ENCODE measurements around the gene COMMD4.
A peak's percentile ranks its signal among the peaks of the same experiment; 100 is the strongest.

The COMMD4 gene

GRCh38 chr15:75327005-75327404, 8.9 kb upstream of the COMMD4 start:
- no peak overlapping the region for H3K4me2 ChIP-seq (ENCODE audit: low read depth, low read length, poor library complexity, severe bottlenecking)
- TF ChIP-seq CTCF (conservative IDR thresholded peaks at IDR 0.05; ENCODE audit: low read length) = peak; percentile 34; the same call in 1 of the 2 replicates
- TF ChIP-seq EZH2phosphoT487 (IDR thresholded peaks at IDR 0.05; ENCODE audit: borderline replicate concordance) = no peak
- no peaks in the 10 kb centered on the region for H4K20me1 ChIP-seq (ENCODE audit: insufficient read depth, low read length, poor library complexity, severe bottlenecking)
- H3F3A ChIP-seq (ENCODE audit: low read depth) = no peaks in the 10 kb centered on the region
- H3K79me2 ChIP-seq (ENCODE audit: insufficient read depth, low read length) = no peaks in the 10 kb centered on the region
- no peaks in the 10 kb centered on the region for H3K9me2 ChIP-seq (replicated peaks; ENCODE audit: low read depth, low read length)
- no peak overlapping the region for H3K9ac ChIP-seq (ENCODE audit: low read depth, low read length, poor library complexity, severe bottlenecking)
- no peak overlapping the region for H2AFZ ChIP-seq (ENCODE audit: low read length)
- H3K4me1 ChIP-seq (ENCODE audit: insufficient read depth, low read length, poor library complexity, severe bottlenecking) = no peaks in the 10 kb centered on the region
- no peaks in the 10 kb centered on the region for H3K36me3 ChIP-seq (ENCODE audit: insufficient read depth, low read length)
- no peaks in the 10 kb centered on the region for H3K27me3 ChIP-seq (ENCODE audit: insufficient read depth, low read length, poor library complexity, severe bottlenecking)
- no peaks in the 10 kb centered on the region for H3K9me3 ChIP-seq (ENCODE audit: insufficient read depth, low read depth, low read length)
- no peak overlapping the region for H3K4me3 ChIP-seq (ENCODE audit: low read length, poor library complexity, severe bottlenecking)

GRCh38 chr15:75327491-75327890, 8.4 kb upstream of the COMMD4 start:
- TF ChIP-seq EZH2phosphoT487 (IDR thresholded peaks at IDR 0.05; ENCODE audit: borderline replicate concordance) (no peak), CTCF (conservative IDR thresholded peaks at IDR 0.05; ENCODE audit: low read length) (no peak)
- no peaks in the 10 kb centered on the region for H3K9me2 ChIP-seq (replicated peaks; ENCODE audit: low read depth, low read length)
- no peak overlapping the region for H2AFZ ChIP-seq (ENCODE audit: low read length)
- H3K4me3 ChIP-seq (ENCODE audit: low read length, poor library complexity, severe bottlenecking) = no peak overlapping the region
- no peak overlapping the region for H3K4me2 ChIP-seq (ENCODE audit: low read depth, low read length, poor library complexity, severe bottlenecking)
- H3K9me3 ChIP-seq (ENCODE audit: insufficient read depth, low read depth, low read length) = no peaks in the 10 kb centered on the region
- H3K79me2 ChIP-seq (ENCODE audit: insufficient read depth, low read length) = no peaks in the 10 kb centered on the region
- H3K9ac ChIP-seq (ENCODE audit: low read depth, low read length, poor library complexity, severe bottlenecking) = no peak overlapping the region
- no peaks in the 10 kb centered on the region for H3F3A ChIP-seq (ENCODE audit: low read depth)
- H4K20me1 ChIP-seq (ENCODE audit: insufficient read depth, low read length, poor library complexity, severe bottlenecking) = no peaks in the 10 kb centered on the region
- no peaks in the 10 kb centered on the region for H3K27me3 ChIP-seq (ENCODE audit: insufficient read depth, low read length, poor library complexity, severe bottlenecking)
- no peaks in the 10 kb centered on the region for H3K4me1 ChIP-seq (ENCODE audit: insufficient read depth, low read length, poor library complexity, severe bottlenecking)
- no peaks in the 10 kb centered on the region for H3K36me3 ChIP-seq (ENCODE audit: insufficient read depth, low read length)

- Histone ChIP-seq H3K9ac (ENCODE audit: low read depth, low read length, poor library complexity, severe bottlenecking) (no peak overlapping the region), H3K4me1 (ENCODE audit: insufficient read depth, low read length, poor library complexity, severe bottlenecking) (no peaks in the 10 kb centered on the region), H3K4me2 (ENCODE audit: low read depth, low read length, poor library complexity, severe bottlenecking) (no peak overlapping the region), H4K20me1 (ENCODE audit: insufficient read depth, low read length, poor library complexity, severe bottlenecking) (no peaks in the 10 kb centered on the region), H3F3A (ENCODE audit: low read depth) (no peaks in the 10 kb centered on the region), H3K36me3 (ENCODE audit: insufficient read depth, low read length) (no peaks in the 10 kb centered on the region), H3K4me3 (ENCODE audit: low read length, poor library complexity, severe bottlenecking) (no peak overlapping the region), H3K9me3 (ENCODE audit: insufficient read depth, low read depth, low read length) (no peaks in the 10 kb centered on the region), H2AFZ (ENCODE audit: low read length) (no peak overlapping the region), H3K9me2 (replicated peaks; ENCODE audit: low read depth, low read length) (no peaks in the 10 kb centered on the region), H3K79me2 (ENCODE audit: insufficient read depth, low read length) (no peaks in the 10 kb centered on the region), H3K27me3 (ENCODE audit: insufficient read depth, low read length, poor library complexity, severe bottlenecking) (no peaks in the 10 kb centered on the region)
- no peak for TF ChIP-seq EZH2phosphoT487 (IDR thresholded peaks at IDR 0.05; ENCODE audit: borderline replicate concordance)
- no peak; the same call in 1 of the 2 replicates for TF ChIP-seq CTCF (conservative IDR thresholded peaks at IDR 0.05; ENCODE audit: low read length)
Measured at GRCh38 chr15:75328493-75329314, 7.2 kb upstream of the COMMD4 start.
